DOHH2 (cell line): ENCODE data around the gene SH3BGRL2.

ENCODE experiments used
- CTCF ChIP-seq: fragments of 200-600 bp; sonication (generic); IDR thresholded peaks from one replicate; pipeline ENCODE4 v1.5.1; 2014; ENCODE audit warnings: antibody characterized with exemption, mild to moderate bottlenecking, low read depth, low read length; ENCODE audit not compliant: poor library complexity, severe bottlenecking
- EZH2phosphoT487 ChIP-seq: fragments of 200-600 bp; sonication (generic); IDR thresholded peaks from 2 replicates; pipeline ENCODE4 v1.6.1; 2017; ENCODE audit warnings: borderline replicate concordance, mild to moderate bottlenecking, antibody characterized with exemption, low read length, moderate library complexity, mixed read lengths

GRCh38 chr6:79646561-79646960, 15.4 kb downstream of the SH3BGRL2 start:
- TF ChIP-seq CTCF (no peak), EZH2phosphoT487 (no peak)
